Measurements from ENCODE around the gene ABLIM2.

DNA sequence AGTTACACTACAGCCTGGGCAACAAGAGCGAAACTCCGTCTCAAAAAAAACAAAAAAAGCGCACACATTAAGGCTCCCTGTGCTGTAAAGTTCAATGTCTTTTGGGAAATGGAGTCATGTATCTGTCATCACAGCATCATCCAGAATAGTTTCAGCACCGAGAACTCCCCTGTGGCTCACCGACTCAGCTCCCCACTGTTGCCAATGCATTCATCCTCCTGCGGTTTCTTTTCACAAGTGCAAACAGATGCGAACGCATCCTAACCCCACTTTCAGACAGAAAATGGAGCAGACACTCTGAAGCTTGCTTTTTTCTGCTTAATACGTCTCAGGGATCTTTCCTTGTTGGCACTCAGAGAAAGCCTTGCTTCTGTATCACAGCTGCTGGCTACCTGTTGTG is 26.7 kb upstream of the ABLIM2 start:
- TF ChIP-seq, protein P1, sequence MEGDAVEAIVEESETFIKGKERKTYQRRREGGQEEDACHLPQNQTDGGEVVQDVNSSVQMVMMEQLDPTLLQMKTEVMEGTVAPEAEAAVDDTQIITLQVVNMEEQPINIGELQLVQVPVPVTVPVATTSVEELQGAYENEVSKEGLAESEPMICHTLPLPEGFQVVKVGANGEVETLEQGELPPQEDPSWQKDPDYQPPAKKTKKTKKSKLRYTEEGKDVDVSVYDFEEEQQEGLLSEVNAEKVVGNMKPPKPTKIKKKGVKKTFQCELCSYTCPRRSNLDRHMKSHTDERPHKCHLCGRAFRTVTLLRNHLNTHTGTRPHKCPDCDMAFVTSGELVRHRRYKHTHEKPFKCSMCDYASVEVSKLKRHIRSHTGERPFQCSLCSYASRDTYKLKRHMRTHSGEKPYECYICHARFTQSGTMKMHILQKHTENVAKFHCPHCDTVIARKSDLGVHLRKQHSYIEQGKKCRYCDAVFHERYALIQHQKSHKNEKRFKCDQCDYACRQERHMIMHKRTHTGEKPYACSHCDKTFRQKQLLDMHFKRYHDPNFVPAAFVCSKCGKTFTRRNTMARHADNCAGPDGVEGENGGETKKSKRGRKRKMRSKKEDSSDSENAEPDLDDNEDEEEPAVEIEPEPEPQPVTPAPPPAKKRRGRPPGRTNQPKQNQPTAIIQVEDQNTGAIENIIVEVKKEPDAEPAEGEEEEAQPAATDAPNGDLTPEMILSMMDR (IDR thresholded peaks at IDR 0.05) = no peak
- TF ChIP-seq POLR2A (IDR thresholded peaks at IDR 0.05) (no peak), POLR2AphosphoS5 (IDR thresholded peaks at IDR 0.05) (no peak)
